Activated naive CD4-positive, alpha-beta T cell treated with anti-CD3 and anti-CD28 coated beads for 36 hours (primary cell): ENCODE measurements around the gene CASK. TPM values are rescaled to one million over a fixed set of nuclear protein-coding genes. Genes with fewer than 3 reads are reported as not detected.

ENCODE experiments used
- CTCF ChIA-PET: fragments of 350-600 bp; sonication (Branson Sonifier 250); formaldehyde crosslinking; loops from one replicate; lab custom pipeline; 2021; ENCODE audit warnings: antibody characterized with exemption; lab: Charles Lee
- DNase-seq: peaks from one replicate; pipeline ENCODE4 v3.0.0-alpha.2; 2020
- H3K27ac Mint-ChIP-seq: one replicate; pipeline ENCODE4 v1.8.0; 2021; ENCODE audit warnings: mild to moderate bottlenecking, mixed read lengths
- H3K27me3 Mint-ChIP-seq: one replicate; pipeline ENCODE4 v1.8.0; 2021; ENCODE audit warnings: low read depth, mixed read lengths
- H3K36me3 Mint-ChIP-seq: one replicate; pipeline ENCODE4 v1.8.0; 2021; ENCODE audit warnings: low read depth, mixed read lengths
- H3K4me1 Mint-ChIP-seq: one replicate; pipeline ENCODE4 v1.8.0; 2021; ENCODE audit warnings: low read depth, mixed read lengths
- H3K4me3 Mint-ChIP-seq: one replicate; pipeline ENCODE4 v1.8.0; 2021; ENCODE audit warnings: mild to moderate bottlenecking, moderate library complexity, mixed read lengths
- H3K9me3 Mint-ChIP-seq: one replicate; pipeline ENCODE4 v1.8.0; 2021; ENCODE audit warnings: mixed read lengths
- intact Hi-C: fragments of 100-400 bp; cut with micrococcal nuclease; formaldehyde crosslinking; loops from one replicate; pipeline ENCODE4 v1.15.1; 2023
- total RNA-seq, 2 experiments: library from RNA; stranded (reverse); gene quantifications; one replicate each; pipeline ENCODE4 v1.2.3, GENCODE V29; 2021

Gene CASK
- total RNA-seq, 2 experiments from 2014 or later, result 15.4 to 18.9 TPM

DNA sequence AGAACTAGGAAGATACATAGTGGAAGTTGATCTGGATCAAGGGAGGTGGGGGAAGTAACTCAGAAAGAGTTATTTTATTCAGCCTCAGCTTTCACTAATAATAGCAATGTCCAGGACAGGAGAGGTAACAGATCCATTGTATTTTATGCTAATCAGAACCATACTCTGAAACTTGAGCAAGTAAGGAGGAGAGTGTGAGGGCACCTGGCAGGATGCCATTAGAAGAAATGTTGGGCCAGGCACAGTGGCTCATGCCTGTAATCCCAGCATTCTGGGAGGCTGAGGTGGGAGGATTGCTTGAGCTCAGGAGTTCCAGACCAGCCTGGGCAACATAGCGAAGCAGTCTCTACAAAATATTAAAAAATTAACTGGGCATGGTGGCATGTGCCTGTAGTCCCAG is 218.3 kb downstream of the CASK start:
- no peaks in the 10 kb centered on the region for H3K27me3 Mint-ChIP-seq
- H3K4me1 Mint-ChIP-seq, result peaks cover 30% of the 10 kb centered on the region
- CTCF ChIA-PET, result no interaction called here
- intact Hi-C loops, result no loop called here
- H3K27ac Mint-ChIP-seq, result no peak overlapping the region
- H3K4me3 Mint-ChIP-seq, result no peak overlapping the region
- no peak for DNase-seq
- H3K9me3 Mint-ChIP-seq, result no peaks in the 10 kb centered on the region
- peaks cover 2% of the 10 kb centered on the region for H3K36me3 Mint-ChIP-seq

- Mint-ChIP-seq H3K9me3 (no peaks in the 10 kb centered on the region), H3K4me1 (peaks cover 25% of the 10 kb centered on the region), H3K36me3 (peaks cover 2% of the 10 kb centered on the region), H3K4me3 (no peak overlapping the region), H3K27ac (no peak overlapping the region), H3K27me3 (no peaks in the 10 kb centered on the region)
- intact Hi-C loops, result no loop called here
- CTCF ChIA-PET, result no interaction called here
- DNase-seq, result no peak
These were observed 219.8 kb downstream of the CASK start for GRCh38 chrX:41703574-41704029.

DNA sequence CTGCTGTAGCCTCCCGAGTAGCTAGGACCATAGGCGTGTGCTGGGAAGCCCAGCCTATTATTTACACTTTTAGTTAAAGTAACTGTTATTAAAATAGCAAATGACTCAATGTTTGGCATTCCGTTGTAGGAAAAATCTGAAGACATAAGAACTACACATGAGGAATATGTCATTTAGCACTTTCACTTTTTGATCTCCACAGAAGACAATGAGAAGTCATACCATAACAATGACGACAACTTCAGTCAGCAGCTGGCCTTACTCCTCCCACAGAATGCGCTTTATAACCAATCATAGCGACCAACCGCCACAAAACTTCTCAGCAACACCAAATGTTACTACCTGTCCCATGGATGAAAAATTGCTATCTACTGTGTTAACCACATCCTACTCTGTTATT is 227.9 kb downstream of the CASK start:
- Mint-ChIP-seq H3K4me3 (no peak overlapping the region), H3K27me3 (no peaks in the 10 kb centered on the region), H3K9me3 (no peaks in the 10 kb centered on the region), H3K4me1 (peaks cover 31% of the 10 kb centered on the region), H3K27ac (no peak overlapping the region), H3K36me3 (peaks cover 7% of the 10 kb centered on the region)
- intact Hi-C loops, result no loop called here
- DNase-seq, result peak; percentile 13
- CTCF ChIA-PET, result no interaction called here

DNA sequence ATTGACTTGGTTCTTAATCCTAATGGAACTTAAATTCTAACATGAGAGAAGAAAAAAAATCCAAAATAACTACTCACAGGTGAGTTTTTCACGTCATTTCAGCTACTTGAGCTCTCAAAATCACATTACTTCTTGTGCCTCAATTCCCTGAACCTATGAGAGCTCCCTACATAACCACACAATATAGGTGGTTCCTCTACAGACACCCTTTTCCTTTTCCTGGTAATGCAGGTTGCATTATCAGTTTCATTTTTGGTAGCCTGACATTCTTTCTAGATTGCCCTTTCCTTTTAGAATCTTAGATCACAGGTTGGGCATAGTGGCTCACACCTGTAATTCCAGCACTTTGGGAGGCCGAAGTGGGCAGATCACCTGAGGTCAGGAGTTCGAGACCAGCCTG is 230.3 kb downstream of the CASK start:
- Mint-ChIP-seq H3K4me1 (peaks cover 40% of the 10 kb centered on the region), H3K36me3 (peaks cover 7% of the 10 kb centered on the region), H3K27ac (no peak overlapping the region), H3K9me3 (no peaks in the 10 kb centered on the region), H3K4me3 (no peak overlapping the region), H3K27me3 (no peaks in the 10 kb centered on the region)
- CTCF ChIA-PET, result no interaction called here
- intact Hi-C loops, result no loop called here
- no peak for DNase-seq

DNA sequence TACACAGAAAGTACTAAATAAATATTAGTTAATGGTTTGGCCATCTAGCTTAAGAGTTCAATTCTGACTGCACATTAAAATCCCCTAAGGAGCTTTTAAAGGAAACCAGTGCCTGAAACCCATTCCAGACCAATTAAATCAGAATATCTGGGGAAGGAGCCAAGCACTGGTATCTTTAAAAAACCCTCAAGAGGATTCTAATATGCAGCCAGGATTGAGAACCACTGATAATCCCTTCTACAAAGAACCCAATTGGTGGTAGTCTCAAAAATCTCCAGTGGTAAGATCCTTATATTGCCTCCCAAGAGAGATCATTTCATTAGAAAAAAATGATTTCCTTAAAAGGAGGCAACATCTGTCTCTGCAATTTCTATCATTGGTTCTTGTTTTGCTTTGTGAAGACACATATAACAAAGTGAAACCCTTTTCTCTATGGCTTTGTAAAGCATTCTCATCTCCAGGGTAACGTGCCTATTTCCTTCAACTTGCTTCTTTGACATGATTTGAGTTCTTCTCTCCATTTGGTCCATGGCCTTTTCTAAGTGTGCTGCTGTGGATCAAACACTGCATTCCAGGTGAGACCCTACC is 231.1 kb downstream of the CASK start:
- Mint-ChIP-seq H3K27ac (no peak overlapping the region), H3K4me1 (peaks cover 41% of the 10 kb centered on the region), H3K27me3 (no peaks in the 10 kb centered on the region), H3K36me3 (peaks cover 7% of the 10 kb centered on the region), H3K9me3 (no peaks in the 10 kb centered on the region), H3K4me3 (no peak overlapping the region)
- intact Hi-C loops, result no loop called here
- DNase-seq, result no peak
- CTCF ChIA-PET, result no interaction called here

GRCh38 chrX:41689711-41690110 is 233.6 kb downstream of the CASK start:
- peaks cover 37% of the 10 kb centered on the region for H3K4me1 Mint-ChIP-seq
- no peak overlapping the region for H3K27ac Mint-ChIP-seq
- CTCF ChIA-PET, result no interaction called here
- H3K9me3 Mint-ChIP-seq, result no peaks in the 10 kb centered on the region
- DNase-seq, result no peak
- H3K36me3 Mint-ChIP-seq, result peaks cover 2% of the 10 kb centered on the region
- no peak overlapping the region for H3K4me3 Mint-ChIP-seq
- intact Hi-C loops, result loop anchor here (2.0 kb wide), 1 partner anchor 23 kb away; no protein-coding TSS in a partner anchor
- no peaks in the 10 kb centered on the region for H3K27me3 Mint-ChIP-seq

DNA sequence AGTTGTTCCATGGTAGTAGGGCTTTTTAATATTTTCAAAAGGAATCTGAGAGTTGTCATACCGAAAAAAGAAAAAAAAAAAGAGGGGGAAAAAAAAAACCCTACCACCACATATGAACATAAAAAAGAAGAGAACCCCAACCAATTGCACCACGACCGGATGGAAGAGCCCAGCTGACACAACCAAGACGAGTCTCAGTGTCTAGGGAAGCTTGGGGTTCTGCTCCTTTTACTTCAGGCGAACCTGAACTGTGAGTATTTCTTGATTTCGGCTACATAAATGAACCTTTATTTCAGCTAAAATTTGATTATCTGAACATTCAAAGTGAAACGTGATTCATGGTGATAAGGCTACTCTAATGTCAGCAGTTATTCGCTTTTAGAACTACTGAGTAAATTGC is 234.5 kb downstream of the CASK start, which contains the start of gene GPR34:
TSS of gene GPR34 (plus strand) at position 139 of the 400 bp plus-strand sequence. CDS start 6,661 bp downstream, outside the sequence.
- no peaks in the 10 kb centered on the region for H3K27me3 Mint-ChIP-seq
- CTCF ChIA-PET, result no interaction called here
- no peaks in the 10 kb centered on the region for H3K9me3 Mint-ChIP-seq
- H3K36me3 Mint-ChIP-seq, result peaks cover 2% of the 10 kb centered on the region
- peak; percentile 32 for DNase-seq
- no peak within 1 kb of the TSS for H3K4me3 Mint-ChIP-seq
- peaks cover 34% of the 10 kb centered on the region for H3K4me1 Mint-ChIP-seq
- H3K27ac Mint-ChIP-seq, result no peak within 1 kb of the TSS
- intact Hi-C loops, result loop anchor here (2.0 kb wide), 1 partner anchor 22 kb away; no protein-coding TSS in a partner anchor

DNA sequence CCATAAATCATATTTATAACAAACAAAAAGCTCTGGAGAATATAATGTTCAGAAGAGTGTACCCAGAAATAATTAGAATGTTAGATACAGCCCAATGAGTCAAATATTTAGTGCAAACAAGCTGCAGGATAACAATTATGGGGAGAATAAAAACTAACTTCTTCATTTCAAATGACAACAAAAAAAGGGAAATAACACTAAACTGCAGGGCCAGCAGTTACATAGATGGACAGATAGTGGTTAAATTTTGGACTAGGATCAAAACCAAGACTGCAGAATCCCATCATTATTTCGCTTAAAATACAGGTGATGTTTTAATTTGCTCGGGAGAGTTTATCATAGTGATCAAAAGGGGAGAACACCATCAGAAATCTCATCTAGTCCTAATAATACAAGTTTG is 235.2 kb downstream of the CASK start:
- CTCF ChIA-PET, result no interaction called here
- Mint-ChIP-seq H3K4me3 (no peak overlapping the region), H3K4me1 (peaks cover 29% of the 10 kb centered on the region), H3K9me3 (no peaks in the 10 kb centered on the region), H3K27me3 (no peaks in the 10 kb centered on the region), H3K36me3 (peaks cover 2% of the 10 kb centered on the region), H3K27ac (no peak overlapping the region)
- DNase-seq, result no peak
- intact Hi-C loops, result loop anchor here (2.0 kb wide), 1 partner anchor 21 kb away; no protein-coding TSS in a partner anchor

- H3K9me3 Mint-ChIP-seq, result no peaks in the 10 kb centered on the region
- H3K27me3 Mint-ChIP-seq, result no peaks in the 10 kb centered on the region
- no peak overlapping the region for H3K27ac Mint-ChIP-seq
- H3K4me3 Mint-ChIP-seq, result no peak overlapping the region
- CTCF ChIA-PET, result interaction anchor here (0.7 kb wide), 1 partner anchor 12 kb away, joined by 3 read pairs; no protein-coding TSS in a partner anchor
- intact Hi-C loops, result no loop called here
- no peaks in the 10 kb centered on the region for H3K36me3 Mint-ChIP-seq
- H3K4me1 Mint-ChIP-seq, result peaks cover 20% of the 10 kb centered on the region
- no peak for DNase-seq
These were observed 236.6 kb downstream of the CASK start for GRCh38 chrX:41686788-41687187.

- Mint-ChIP-seq H3K4me3 (no peak overlapping the region), H3K4me1 (peaks cover 15% of the 10 kb centered on the region), H3K27ac (no peak overlapping the region), H3K9me3 (no peaks in the 10 kb centered on the region), H3K36me3 (no peaks in the 10 kb centered on the region), H3K27me3 (no peaks in the 10 kb centered on the region)
- intact Hi-C loops, result no loop called here
- DNase-seq, result no peak
- CTCF ChIA-PET, result no interaction called here
These were observed 238.4 kb downstream of the CASK start for GRCh38 chrX:41684940-41685339.

DNA sequence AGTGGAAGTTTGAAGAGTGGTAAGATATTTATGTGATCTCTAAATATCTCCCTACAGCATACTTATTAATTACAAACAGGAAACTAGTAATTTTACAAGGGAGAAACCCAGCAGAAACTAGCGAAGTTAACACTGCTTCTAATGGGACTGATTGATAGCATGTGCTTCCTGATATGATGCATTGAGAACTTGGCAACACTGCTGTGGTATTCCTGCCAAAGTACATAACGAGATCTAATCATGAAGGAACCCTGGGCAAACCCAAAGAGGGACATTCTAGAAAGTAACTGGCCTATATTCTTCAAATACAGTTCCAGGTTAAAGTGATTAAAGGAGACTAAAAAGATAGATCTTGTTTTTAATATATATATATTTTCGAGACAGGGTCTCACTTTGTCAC is 239.2 kb downstream of the CASK start:
- intact Hi-C loops, result no loop called here
- Mint-ChIP-seq H3K27me3 (no peaks in the 10 kb centered on the region), H3K4me3 (no peak overlapping the region), H3K9me3 (no peaks in the 10 kb centered on the region), H3K27ac (no peak overlapping the region), H3K36me3 (no peaks in the 10 kb centered on the region), H3K4me1 (peaks cover 12% of the 10 kb centered on the region)
- no peak for DNase-seq
- CTCF ChIA-PET, result no interaction called here

- H3K27me3 Mint-ChIP-seq, result no peaks in the 10 kb centered on the region
- CTCF ChIA-PET, result no interaction called here
- intact Hi-C loops, result no loop called here
- H3K9me3 Mint-ChIP-seq, result no peaks in the 10 kb centered on the region
- peaks cover 2% of the 10 kb centered on the region for H3K4me1 Mint-ChIP-seq
- H3K27ac Mint-ChIP-seq, result no peak overlapping the region
- H3K36me3 Mint-ChIP-seq, result peaks cover 4% of the 10 kb centered on the region
- no peak overlapping the region for H3K4me3 Mint-ChIP-seq
- no peak for DNase-seq
These were observed 245.9 kb downstream of the CASK start for GRCh38 chrX:41677183-41678060.
